ENCODE data around the gene CABLES1.

The CABLES1 gene

DNA sequence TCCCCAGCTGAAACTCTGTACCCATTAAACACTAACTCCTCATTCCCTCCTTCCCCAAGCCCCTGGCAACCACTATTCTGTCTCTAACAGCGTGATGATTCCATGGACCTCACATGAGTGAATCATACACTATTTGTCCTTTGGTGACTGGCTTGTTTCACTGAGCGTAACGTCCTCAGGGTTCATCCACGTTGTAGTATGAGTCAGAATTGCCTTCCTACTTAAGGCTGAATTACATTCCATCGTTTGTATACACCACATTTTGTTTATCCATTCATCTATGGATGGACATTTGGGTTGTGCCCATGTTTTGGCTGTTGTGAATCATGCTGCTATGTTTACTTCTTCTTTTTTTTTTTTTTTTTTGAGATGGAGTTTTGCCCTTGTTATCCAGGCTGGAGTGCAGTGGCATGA, 19.6 kb upstream of the CABLES1 start:
- Histone ChIP-seq H3F3A (ENCODE audit: insufficient read depth) (no peaks in the 10 kb centered on the region), H3K9me3 (ENCODE audit: insufficient read depth, low read length) (no peaks in the 10 kb centered on the region), H3K36me3 (ENCODE audit: low read length) (no peaks in the 10 kb centered on the region), H3K4me2 (ENCODE audit: low read depth, low read length, poor library complexity, severe bottlenecking) (no peak overlapping the region), H2AFZ (ENCODE audit: low read depth, low read length, severe bottlenecking) (no peak overlapping the region), H4K20me1 (ENCODE audit: low read depth, low read length) (no peaks in the 10 kb centered on the region), H3K79me2 (ENCODE audit: insufficient read depth, low read length) (no peaks in the 10 kb centered on the region), H3K27ac (ENCODE audit: low read depth, low read length) (no peak overlapping the region), H3K9me2 (replicated peaks; ENCODE audit: insufficient read depth, low read length) (no peaks in the 10 kb centered on the region), H3K9ac (ENCODE audit: low read length) (no peak overlapping the region), H3K4me3 (ENCODE audit: insufficient read depth, low read length, poor library complexity, severe bottlenecking) (no peak overlapping the region), H3K27me3 (ENCODE audit: low read length) (no peaks in the 10 kb centered on the region)
- no peak for TF ChIP-seq EZH2phosphoT487 (conservative IDR thresholded peaks at IDR 0.05; ENCODE audit: low read length)
- no peak for TF ChIP-seq CTCF (IDR thresholded peaks at IDR 0.05; ENCODE audit: insufficient read depth, low read length, poor library complexity, severe bottlenecking)

- Histone ChIP-seq H3K9me2 (replicated peaks; ENCODE audit: insufficient read depth, low read length) (no peaks in the 10 kb centered on the region), H3K27ac (ENCODE audit: low read depth, low read length) (no peak overlapping the region), H3K4me2 (ENCODE audit: low read depth, low read length, poor library complexity, severe bottlenecking) (no peak overlapping the region), H2AFZ (ENCODE audit: low read depth, low read length, severe bottlenecking) (no peak overlapping the region), H3K36me3 (ENCODE audit: low read length) (no peaks in the 10 kb centered on the region), H3K27me3 (ENCODE audit: low read length) (no peaks in the 10 kb centered on the region), H3K9me3 (ENCODE audit: insufficient read depth, low read length) (no peaks in the 10 kb centered on the region), H3K9ac (ENCODE audit: low read length) (no peak overlapping the region), H3K79me2 (ENCODE audit: insufficient read depth, low read length) (no peaks in the 10 kb centered on the region), H3F3A (ENCODE audit: insufficient read depth) (no peaks in the 10 kb centered on the region), H3K4me3 (ENCODE audit: insufficient read depth, low read length, poor library complexity, severe bottlenecking) (no peak overlapping the region), H4K20me1 (ENCODE audit: low read depth, low read length) (no peaks in the 10 kb centered on the region)
- TF ChIP-seq CTCF (IDR thresholded peaks at IDR 0.05; ENCODE audit: insufficient read depth, low read length, poor library complexity, severe bottlenecking) (no peak), EZH2phosphoT487 (conservative IDR thresholded peaks at IDR 0.05; ENCODE audit: low read length) (no peak)
These were observed 14.2 kb upstream of the CABLES1 start for GRCh38 chr18:23121133-23121532.

GRCh38 chr18:23122334-23123229, 12.7 kb upstream of the CABLES1 start:
- no peak overlapping the region for H3K27ac ChIP-seq (ENCODE audit: low read depth, low read length)

More at GRCh38 chr18:23122334-23123229, 12.7 kb upstream of the CABLES1 start:
- Histone ChIP-seq H3K4me3 (ENCODE audit: insufficient read depth, low read length, poor library complexity, severe bottlenecking) (no peak overlapping the region), H3K4me2 (ENCODE audit: low read depth, low read length, poor library complexity, severe bottlenecking) (no peak overlapping the region), H3K36me3 (ENCODE audit: low read length) (no peaks in the 10 kb centered on the region), H3F3A (ENCODE audit: insufficient read depth) (no peaks in the 10 kb centered on the region), H2AFZ (ENCODE audit: low read depth, low read length, severe bottlenecking) (no peak overlapping the region), H3K9me3 (ENCODE audit: insufficient read depth, low read length) (no peaks in the 10 kb centered on the region), H3K9me2 (replicated peaks; ENCODE audit: insufficient read depth, low read length) (no peaks in the 10 kb centered on the region), H4K20me1 (ENCODE audit: low read depth, low read length) (no peaks in the 10 kb centered on the region), H3K9ac (ENCODE audit: low read length) (no peak overlapping the region), H3K79me2 (ENCODE audit: insufficient read depth, low read length) (no peaks in the 10 kb centered on the region), H3K27me3 (ENCODE audit: low read length) (no peaks in the 10 kb centered on the region)
- TF ChIP-seq EZH2phosphoT487 (conservative IDR thresholded peaks at IDR 0.05; ENCODE audit: low read length) (no peak), CTCF (IDR thresholded peaks at IDR 0.05; ENCODE audit: insufficient read depth, low read length, poor library complexity, severe bottlenecking) (no peak)

Data from SU-DHL-6 (cell line).